Keratinocyte (primary cell): ENCODE measurements around the gene SCAF8. TPM values are rescaled to one million over a fixed set of nuclear protein-coding genes. Genes with fewer than 3 reads are reported as not detected.

Source experiments
- DNase-seq: peaks from one replicate; pipeline ENCODE4 v3.0.0-alpha.2; 2011; ENCODE audit warnings: low read depth, missing footprints, low spot score
- FAIRE-seq: peaks from 2 replicates; lab custom pipeline; 2011; peaks lifted over from hg19 to GRCh38; lab: Jason Lieb, UNC
- H2AFZ ChIP-seq: 2 replicates; pipeline ENCODE4 v1.6.0; 2012; ENCODE audit warnings: low read length, control low read depth, inconsistent platforms; ENCODE audit not compliant: control insufficient read depth
- H3K27ac ChIP-seq: 2 replicates; pipeline ENCODE4 v1.5.1; 2011; ENCODE audit warnings: low read length; ENCODE audit not compliant: control insufficient read depth, insufficient read depth
- H3K27me3 ChIP-seq: 3 replicates; pipeline ENCODE4 v1.6.0; 2011; ENCODE audit warnings: low read length; ENCODE audit not compliant: control insufficient read depth, insufficient read depth; ENCODE audit errors: extremely low read depth
- H3K36me3 ChIP-seq, 2 experiments: 2 replicates in 1 of 2; 3 replicates in 1 of 2; pipeline ENCODE4 v1.5.1; 2011; ENCODE audit warnings: low read length in 2 of 2, mild to moderate bottlenecking in 1 of 2; ENCODE audit not compliant: control insufficient read depth in 2 of 2, insufficient read depth in 2 of 2; ENCODE audit errors: extremely low read depth in 1 of 2
- H3K4me1 ChIP-seq: 3 replicates; pipeline ENCODE4 v1.5.1; 2011; ENCODE audit warnings: low read length; ENCODE audit not compliant: control insufficient read depth, insufficient read depth; ENCODE audit errors: extremely low read depth
- H3K4me2 ChIP-seq: 3 replicates; pipeline ENCODE4 v1.6.0; 2011; ENCODE audit warnings: low read depth, low read length; ENCODE audit not compliant: control insufficient read depth, insufficient read depth; ENCODE audit errors: extremely low read depth
- H3K4me3 ChIP-seq, 3 experiments: fragments of 200-600 bp in 1 of 3; sonication (generic) in 1 of 3; 2 replicates in 2 of 3; 3 replicates in 1 of 3; pipeline ENCODE4 v1.5.1; 2011 to 2016; ENCODE audit warnings: low read length in 3 of 3, mild to moderate bottlenecking in 3 of 3, control low read depth in 2 of 3, inconsistent platforms in 1 of 3, low read depth in 1 of 3, mixed read lengths in 1 of 3, mixed run types in 1 of 3, moderate library complexity in 1 of 3; ENCODE audit not compliant: control insufficient read depth in 2 of 3, insufficient read depth in 2 of 3; ENCODE audit errors: extremely low read depth in 1 of 3
- H3K79me2 ChIP-seq: 2 replicates; pipeline ENCODE4 v1.6.0; 2012; ENCODE audit warnings: low read length; ENCODE audit not compliant: control insufficient read depth, insufficient read depth
- H3K9ac ChIP-seq: 3 replicates; pipeline ENCODE4 v1.6.0; 2011; ENCODE audit warnings: low read length; ENCODE audit not compliant: control insufficient read depth, insufficient read depth; ENCODE audit errors: extremely low read depth
- H3K9me1 ChIP-seq: 3 replicates; pipeline ENCODE4 v1.6.0; 2011; ENCODE audit warnings: low read length; ENCODE audit not compliant: control insufficient read depth, insufficient read depth; ENCODE audit errors: extremely low read depth
- H3K9me3 ChIP-seq: 2 replicates; pipeline ENCODE4 v1.5.1; 2012; ENCODE audit warnings: low read depth, low read length; ENCODE audit not compliant: control insufficient read depth
- H4K20me1 ChIP-seq: 3 replicates; pipeline ENCODE4 v1.6.0; 2011; ENCODE audit warnings: low read length; ENCODE audit not compliant: control insufficient read depth, insufficient read depth; ENCODE audit errors: extremely low read depth
- EZH2 ChIP-seq: IDR thresholded peaks from one replicate; pipeline ENCODE4 v1.6.1; 2012; ENCODE audit warnings: inconsistent platforms, mild to moderate bottlenecking, low read length, moderate library complexity
- dilution Hi-C: fragments of 300-500 bp; cut with MboI; formaldehyde crosslinking; loops from one replicate; pipeline ENCODE4 v1.7.0; 2020; ENCODE audit warnings: low sequenced_read_pairs; ENCODE audit not compliant: extremely low pct_ligation_motif_present
- polyA plus RNA-seq, 5 experiments: library from polyadenylated mRNA; depleted of rRNA in 3 of 5; stranded (reverse) in 3 of 5; stranded (forward) in 1 of 5; unstranded in 1 of 5; fragments of >200 nt; gene quantifications; 1 replicate in 1 of 5; 2 replicates in 3 of 5; 3 replicates in 1 of 5; pipeline versions ENCODE4 v1.2.1 to v1.2.3, GENCODE V29; 2011 to 2012; ENCODE audit warnings: missing spikeins in 2 of 5, low read depth in 1 of 5, low replicate concordance in 1 of 5
- TF ChIP-seq, protein P1 (sequence below), 3 experiments: IDR thresholded peaks in 1 of 3; conservative IDR thresholded peaks in 1 of 3; optimal IDR thresholded peaks in 1 of 3; 2 replicates in 2 of 3; 3 replicates in 1 of 3; pipeline versions ENCODE3 to v1.5.1; 2011; ENCODE audit warnings: low read length in 3 of 3, mild to moderate bottlenecking in 3 of 3, moderate library complexity in 2 of 3, control low read depth in 1 of 3, inconsistent platforms in 1 of 3; ENCODE audit not compliant: insufficient read depth in 2 of 3; ENCODE audit errors: extremely low read depth in 1 of 3

The SCAF8 gene
- polyA plus RNA-seq, 1 donor (not counting 4 experiments of a cell fraction or from before 2014, with no cell fraction given), result 19.1 TPM

DNA sequence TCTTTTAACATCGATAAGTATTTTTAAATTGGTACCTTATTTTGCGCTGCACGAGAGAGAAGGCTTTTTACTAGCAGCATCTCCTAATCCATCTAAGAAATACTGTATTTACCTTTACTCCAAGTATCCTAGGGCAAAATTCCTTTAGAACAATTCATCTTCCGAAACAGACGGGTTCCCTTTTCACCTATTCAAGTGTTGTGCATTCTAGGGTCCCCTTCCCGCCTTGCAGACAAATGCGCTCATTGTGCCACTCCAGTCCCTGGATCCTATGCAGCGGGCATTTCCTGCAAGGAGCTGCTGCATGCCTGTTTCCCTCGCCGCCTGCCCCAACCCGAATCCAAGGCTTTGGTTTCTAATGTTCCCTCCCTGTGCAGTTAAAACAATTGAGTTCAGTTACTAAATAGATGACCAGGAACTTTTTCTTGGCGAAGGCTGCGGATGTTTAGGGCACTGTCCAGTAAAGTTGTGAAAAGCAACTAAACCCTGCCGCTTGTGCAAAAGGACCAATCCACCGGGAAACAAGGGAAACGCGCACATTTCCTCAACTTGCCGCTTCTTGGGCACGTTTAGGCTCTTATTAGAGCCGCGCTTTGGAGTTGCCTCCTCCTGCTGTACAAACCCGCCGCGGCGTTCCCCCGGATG, 556 bp upstream of the SCAF8 start:
- Histone ChIP-seq H3K4me1 (peaks cover 14% of the 10 kb centered on the region), H3K9ac (peak overlapping the region; percentile 93), H3K36me3 (peaks cover 0 to 1% of the 10 kb centered on the region in 2 experiments), H3K79me2 (peaks cover 37% of the 10 kb centered on the region), H3K27me3 (no peaks in the 10 kb centered on the region), H3K9me1 (no peaks in the 10 kb centered on the region), H3K4me2 (peak overlapping the region; percentile 99), H4K20me1 (no peaks in the 10 kb centered on the region), H2AFZ (peak overlapping the region; percentile 95), H3K9me3 (no peaks in the 10 kb centered on the region), H3K27ac (peak overlapping the region; percentile 90), H3K4me3 (peak overlapping the region; percentile 89 to 92 (median 90))
- FAIRE-seq (no peak), DNase-seq (no peak)
- dilution Hi-C loops, result no loop called here
- TF ChIP-seq, protein P1, sequence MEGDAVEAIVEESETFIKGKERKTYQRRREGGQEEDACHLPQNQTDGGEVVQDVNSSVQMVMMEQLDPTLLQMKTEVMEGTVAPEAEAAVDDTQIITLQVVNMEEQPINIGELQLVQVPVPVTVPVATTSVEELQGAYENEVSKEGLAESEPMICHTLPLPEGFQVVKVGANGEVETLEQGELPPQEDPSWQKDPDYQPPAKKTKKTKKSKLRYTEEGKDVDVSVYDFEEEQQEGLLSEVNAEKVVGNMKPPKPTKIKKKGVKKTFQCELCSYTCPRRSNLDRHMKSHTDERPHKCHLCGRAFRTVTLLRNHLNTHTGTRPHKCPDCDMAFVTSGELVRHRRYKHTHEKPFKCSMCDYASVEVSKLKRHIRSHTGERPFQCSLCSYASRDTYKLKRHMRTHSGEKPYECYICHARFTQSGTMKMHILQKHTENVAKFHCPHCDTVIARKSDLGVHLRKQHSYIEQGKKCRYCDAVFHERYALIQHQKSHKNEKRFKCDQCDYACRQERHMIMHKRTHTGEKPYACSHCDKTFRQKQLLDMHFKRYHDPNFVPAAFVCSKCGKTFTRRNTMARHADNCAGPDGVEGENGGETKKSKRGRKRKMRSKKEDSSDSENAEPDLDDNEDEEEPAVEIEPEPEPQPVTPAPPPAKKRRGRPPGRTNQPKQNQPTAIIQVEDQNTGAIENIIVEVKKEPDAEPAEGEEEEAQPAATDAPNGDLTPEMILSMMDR (optimal IDR thresholded peaks at IDR 0.05 in 1 of 3, IDR thresholded peaks at IDR 0.05 in 1 of 3, conservative IDR thresholded peaks at IDR 0.05 in 1 of 3; ENCODE audit: extremely low read depth in 1 of 3, insufficient read depth in 2 of 3, low read length in 3 of 3), result no peak
- no peak for TF ChIP-seq EZH2

DNA sequence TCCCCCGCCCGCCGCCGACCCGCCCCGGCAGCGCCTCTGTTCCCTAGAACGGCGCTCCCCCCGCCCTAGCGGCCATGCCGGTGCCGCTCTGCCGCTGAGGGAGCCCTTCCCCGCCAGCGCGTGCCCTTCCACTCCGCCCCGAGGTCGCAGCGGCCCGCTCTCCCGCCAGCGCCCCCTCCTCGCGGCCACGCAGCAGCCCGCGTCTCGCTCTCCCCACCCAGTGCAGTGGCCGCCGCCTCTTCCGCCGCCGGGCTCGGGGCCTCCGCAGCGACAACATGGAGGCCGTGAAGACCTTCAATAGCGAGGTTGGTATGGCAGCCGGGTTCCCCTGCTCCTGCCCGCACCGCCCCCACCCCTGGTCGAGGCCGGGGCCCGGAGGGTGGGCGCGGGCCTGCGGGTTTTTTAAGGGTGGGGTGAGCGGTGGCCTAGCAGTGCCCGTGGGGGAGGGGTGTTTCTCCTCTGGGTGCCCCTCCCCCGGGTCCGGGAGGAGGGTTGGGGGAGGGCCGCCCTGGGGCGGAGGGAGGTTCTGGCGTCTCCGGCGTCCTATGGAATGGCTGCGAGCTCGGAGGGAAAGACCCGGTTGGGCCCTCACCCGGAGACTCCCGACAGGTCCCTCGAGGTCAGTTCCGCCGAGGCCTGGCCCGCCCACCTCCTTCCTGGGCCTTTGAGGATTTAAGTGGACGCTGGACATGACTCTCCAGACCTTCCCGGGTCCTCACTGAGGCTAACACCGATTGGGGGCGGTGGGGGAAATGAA, 588 bp downstream of the SCAF8 start:
- peak overlapping the region; percentile 89 to 90 (median 90) for H3K4me3 ChIP-seq
- DNase-seq, result peak; percentile 55
- dilution Hi-C loops, result no loop called here
- peak overlapping the region; percentile 93 for H3K9ac ChIP-seq
- H3K36me3 ChIP-seq, result peaks cover 0 to 1% of the 10 kb centered on the region in 2 experiments
- H3K9me3 ChIP-seq, result no peaks in the 10 kb centered on the region
- no peaks in the 10 kb centered on the region for H3K27me3 ChIP-seq
- TF ChIP-seq EZH2, result no peak
- TF ChIP-seq, protein P1 (optimal IDR thresholded peaks at IDR 0.05 in 1 of 3, IDR thresholded peaks at IDR 0.05 in 1 of 3, conservative IDR thresholded peaks at IDR 0.05 in 1 of 3; ENCODE audit: extremely low read depth in 1 of 3, insufficient read depth in 2 of 3, low read length in 3 of 3), result no peak
- H3K27ac ChIP-seq, result peak overlapping the region; percentile 90
- H2AFZ ChIP-seq, result peak overlapping the region; percentile 91
- H3K4me1 ChIP-seq, result peaks cover 14% of the 10 kb centered on the region
- FAIRE-seq, result no peak
- peak overlapping the region; percentile 92 for H3K4me2 ChIP-seq
- peaks cover 48% of the 10 kb centered on the region for H3K79me2 ChIP-seq
- H4K20me1 ChIP-seq, result peaks cover 2% of the 10 kb centered on the region
- H3K9me1 ChIP-seq, result no peaks in the 10 kb centered on the region
